CD4-positive, alpha-beta memory T cell (primary cell): ENCODE measurements around the gene ULBP2. TPM values are rescaled to one million over a fixed set of nuclear protein-coding genes. Genes with fewer than 3 reads are reported as not detected.
"Not testable (repeated sequence)": the region's sequence is repeated elsewhere in the genome, so short reads cannot be mapped to it uniquely, and the experiment has no call there.

ENCODE experiments used
- CTCF ChIA-PET: fragments of 350-600 bp; sonication (Branson Sonifier 250); formaldehyde crosslinking; loops from one replicate; lab custom pipeline; 2021; ENCODE audit warnings: inconsistent platforms; ENCODE audit not compliant: partially characterized antibody; lab: Charles Lee
- POLR2A ChIA-PET: fragments of 350-600 bp; sonication (Branson Sonifier 250); formaldehyde crosslinking; loops from one replicate; lab custom pipeline; 2021; ENCODE audit not compliant: partially characterized antibody; lab: Charles Lee
- DNase-seq, 5 donors: peaks; one replicate each; pipeline versions ENCODE4 v3.0.0 to v3.0.0-alpha.2; 2020 to 2022; ENCODE audit warnings: mixed read lengths in 1 of 5
- H3K27ac ChIP-seq: one replicate; pipeline ENCODE4 v1.7.0; 2013; ENCODE audit warnings: low read depth, low read length
- H3K27me3 ChIP-seq: 2 replicates; pipeline ENCODE4 v1.7.0; 2013; ENCODE audit warnings: mild to moderate bottlenecking, low read length, moderate library complexity; ENCODE audit not compliant: insufficient read depth
- H3K36me3 ChIP-seq: 2 replicates; pipeline ENCODE4 v1.7.0; 2013; ENCODE audit warnings: mild to moderate bottlenecking, low read length, moderate library complexity; ENCODE audit not compliant: insufficient read depth
- H3K4me1 ChIP-seq: 2 replicates; pipeline ENCODE4 v1.7.0; 2013; ENCODE audit warnings: mild to moderate bottlenecking, low read length, moderate library complexity; ENCODE audit not compliant: insufficient read depth
- H3K4me3 ChIP-seq, 2 donors: one replicate each; pipeline ENCODE4 v1.7.0; 2013; ENCODE audit warnings: low read length in 2 of 2, mild to moderate bottlenecking in 1 of 2
- H3K9me3 ChIP-seq, 2 donors: one replicate each; pipeline ENCODE4 v1.7.0; 2013; ENCODE audit warnings: low read length in 2 of 2, control low read depth in 1 of 2; ENCODE audit not compliant: control insufficient read depth in 1 of 2
- H3K27ac Mint-ChIP-seq, 7 donors: one replicate each; pipeline ENCODE4 v1.8.0; 2020 to 2021; ENCODE audit warnings: mixed read lengths in 7 of 7, mild to moderate bottlenecking in 6 of 7, inconsistent platforms in 3 of 7, moderate library complexity in 3 of 7
- H3K27me3 Mint-ChIP-seq, 2 donors: one replicate each; pipeline ENCODE4 v1.8.0; 2020 to 2021; ENCODE audit warnings: mixed read lengths in 2 of 2
- H3K36me3 Mint-ChIP-seq, 2 donors: one replicate each; pipeline ENCODE4 v1.8.0; 2020 to 2021; ENCODE audit warnings: mixed read lengths in 2 of 2, inconsistent platforms in 1 of 2, mild to moderate bottlenecking in 1 of 2
- H3K4me1 Mint-ChIP-seq, 4 donors: one replicate each; pipeline ENCODE4 v1.8.0; 2020 to 2021; ENCODE audit warnings: mixed read lengths in 4 of 4, mild to moderate bottlenecking in 1 of 4
- H3K4me3 Mint-ChIP-seq, 8 donors: one replicate each; pipeline ENCODE4 v1.8.0; 2020 to 2021; ENCODE audit warnings: mixed read lengths in 8 of 8, mild to moderate bottlenecking in 7 of 8, moderate library complexity in 6 of 8, inconsistent platforms in 3 of 8
- H3K9me3 Mint-ChIP-seq, 8 donors: one replicate each; pipeline ENCODE4 v1.8.0; 2020 to 2021; ENCODE audit warnings: mixed read lengths in 8 of 8, mild to moderate bottlenecking in 5 of 8, inconsistent platforms in 3 of 8, moderate library complexity in 1 of 8
- intact Hi-C: fragments of 100-400 bp; cut with micrococcal nuclease; formaldehyde crosslinking; loops from one replicate; pipeline ENCODE4 v1.15.1; 2023
- polyA plus RNA-seq, 2 donors: library from polyadenylated mRNA; unstranded; fragments of 300-500 nt; fragmentation: Illumina TruSeq; gene quantifications; one replicate each; pipeline ENCODE4 v1.2.3, GENCODE V29; 2021
- total RNA-seq, 2 experiments: library from RNA; stranded (reverse); gene quantifications; one replicate each; pipeline ENCODE4 v1.2.3, GENCODE V29; 2021

ULBP2 gene
- total and polyA plus RNA-seq, 4 experiments from 2014 or later = 0.28 to 1.1 TPM; not detected in 2

- peaks cover 11 to 57% (median 23%) of the 10 kb centered on the region in 4 donors for H3K4me1 Mint-ChIP-seq
- peaks cover 0 to 5% of the 10 kb centered on the region in 2 donors for H3K36me3 Mint-ChIP-seq
- ChIA-PET CTCF (interaction anchor here (2.8 kb wide), 1 partner anchor 80 kb away, joined by 28 read pairs; no protein-coding TSS in a partner anchor), POLR2A (interaction anchor here (0.9 kb wide), 1 partner anchor 80 kb away, joined by 3 read pairs; no protein-coding TSS in a partner anchor)
- no peak for DNase-seq
- H3K27me3 ChIP-seq = peaks cover 70% of the 10 kb centered on the region
- no peak overlapping the region for H3K4me3 Mint-ChIP-seq
- H3K4me1 ChIP-seq = peaks cover 18% of the 10 kb centered on the region
- peak overlapping the region in 2 of 7 donors; percentile 13 to 93 for H3K27ac Mint-ChIP-seq
- intact Hi-C loops = no loop called here
- H3K9me3 ChIP-seq = no peaks in the 10 kb centered on the region
- no peaks in the 10 kb centered on the region for H3K9me3 Mint-ChIP-seq
- H3K27ac ChIP-seq = no peak overlapping the region
- no peak overlapping the region for H3K4me3 ChIP-seq
- H3K36me3 ChIP-seq = no peaks in the 10 kb centered on the region
- peaks cover 71 to 75% of the 10 kb centered on the region in 2 donors for H3K27me3 Mint-ChIP-seq
Measured at GRCh38 chr6:149936743-149937142, 5.1 kb upstream of the ULBP2 start.

- H3K27me3 ChIP-seq = peaks cover 67% of the 10 kb centered on the region
Measured at GRCh38 chr6:149938013-149938570, 3.7 kb upstream of the ULBP2 start.

GRCh38 chr6:149938571-149939355 is 3.1 kb upstream of the ULBP2 start:
- peak; percentile 59 to 87 (median 70) for DNase-seq
- peak overlapping the region; percentile 16 to 92 (median 80) for H3K4me3 Mint-ChIP-seq
- peak overlapping the region; percentile 26 to 58 for H3K4me3 ChIP-seq
- POLR2A ChIA-PET = interaction anchor here (0.7 kb wide), 1 partner anchor 78 kb away, joined by 4 read pairs; no protein-coding TSS in a partner anchor
- H3K4me1 ChIP-seq = peaks cover 25% of the 10 kb centered on the region
- peaks cover 0 to 5% of the 10 kb centered on the region in 2 donors for H3K36me3 Mint-ChIP-seq
- H3K9me3 Mint-ChIP-seq = no peaks in the 10 kb centered on the region
- H3K36me3 ChIP-seq = no peaks in the 10 kb centered on the region
- peaks cover 63% of the 10 kb centered on the region for H3K27me3 ChIP-seq
- CTCF ChIA-PET = interaction anchor here (1.0 kb wide), 1 partner anchor 78 kb away, joined by 3 read pairs; no protein-coding TSS in a partner anchor
- peak overlapping the region; percentile 9 for H3K27ac ChIP-seq
- intact Hi-C loops = no loop called here
- H3K9me3 ChIP-seq = no peaks in the 10 kb centered on the region
- H3K27me3 Mint-ChIP-seq = peaks cover 60 to 61% of the 10 kb centered on the region in 2 donors
- peaks cover 14 to 60% (median 30%) of the 10 kb centered on the region in 4 donors for H3K4me1 Mint-ChIP-seq
- H3K27ac Mint-ChIP-seq = peak overlapping the region; percentile 84 to 99 (median 94)

More at GRCh38 chr6:149938013-149938570, 3.7 kb upstream of the ULBP2 start:
- DNase-seq, intact Hi-C loops, H3K9me3 Mint-ChIP-seq, CTCF ChIA-PET, H3K9me3 ChIP-seq, H3K36me3 ChIP-seq, H3K36me3 Mint-ChIP-seq, H3K27ac ChIP-seq: not testable (repeated sequence)
- H3K4me1 Mint-ChIP-seq = peaks cover 14 to 60% (median 30%) of the 10 kb centered on the region in 4 donors
- Histone ChIP-seq H3K4me1 (peaks cover 25% of the 10 kb centered on the region), H3K4me3 (peak overlapping the region in 1 of 2 donors; percentile 58)
- peaks cover 66 to 68% of the 10 kb centered on the region in 2 donors for H3K27me3 Mint-ChIP-seq
- peak overlapping the region; percentile 32 to 96 (median 70) for H3K27ac Mint-ChIP-seq
- peak overlapping the region in 7 of 8 donors; percentile 6 to 92 (median 61) for H3K4me3 Mint-ChIP-seq
- POLR2A ChIA-PET = interaction anchor here (0.7 kb wide), 1 partner anchor 79 kb away, joined by 4 read pairs; no protein-coding TSS in a partner anchor

DNA sequence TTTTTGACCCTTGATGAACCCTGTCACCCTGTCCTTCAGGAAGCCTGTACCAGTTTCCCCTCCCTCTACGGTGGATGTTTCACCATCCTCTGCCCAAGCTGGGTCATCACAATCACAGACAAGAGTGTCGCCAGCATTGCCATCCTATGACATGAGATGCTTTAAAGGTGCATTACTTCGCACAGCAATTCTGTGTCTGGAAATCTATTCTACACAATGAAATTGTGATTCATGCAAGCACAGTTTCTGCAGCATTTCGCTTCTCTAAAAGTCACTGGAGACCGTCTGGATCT is 2.5 kb upstream of the ULBP2 start:
- H3K27ac Mint-ChIP-seq = peak overlapping the region; percentile 84 to 99 (median 94)
- ChIA-PET CTCF (interaction anchor here (1.0 kb wide), 1 partner anchor 77 kb away, joined by 3 read pairs; no protein-coding TSS in a partner anchor), POLR2A (no interaction called here)
- H3K36me3 Mint-ChIP-seq = peaks cover 0 to 5% of the 10 kb centered on the region in 2 donors
- peak overlapping the region; percentile 16 to 92 (median 80) for H3K4me3 Mint-ChIP-seq
- no peaks in the 10 kb centered on the region for H3K9me3 ChIP-seq
- H3K27ac ChIP-seq = peak overlapping the region; percentile 9
- peaks cover 13 to 57% (median 29%) of the 10 kb centered on the region in 4 donors for H3K4me1 Mint-ChIP-seq
- intact Hi-C loops = no loop called here
- H3K27me3 ChIP-seq = peaks cover 60% of the 10 kb centered on the region
- H3K27me3 Mint-ChIP-seq = peaks cover 57% of the 10 kb centered on the region in 2 donors
- no peaks in the 10 kb centered on the region for H3K9me3 Mint-ChIP-seq
- H3K4me3 ChIP-seq = no peak overlapping the region
- DNase-seq = peak in 1 of 5 donors; percentile 60
- H3K36me3 ChIP-seq = no peaks in the 10 kb centered on the region
- H3K4me1 ChIP-seq = peaks cover 25% of the 10 kb centered on the region

DNA sequence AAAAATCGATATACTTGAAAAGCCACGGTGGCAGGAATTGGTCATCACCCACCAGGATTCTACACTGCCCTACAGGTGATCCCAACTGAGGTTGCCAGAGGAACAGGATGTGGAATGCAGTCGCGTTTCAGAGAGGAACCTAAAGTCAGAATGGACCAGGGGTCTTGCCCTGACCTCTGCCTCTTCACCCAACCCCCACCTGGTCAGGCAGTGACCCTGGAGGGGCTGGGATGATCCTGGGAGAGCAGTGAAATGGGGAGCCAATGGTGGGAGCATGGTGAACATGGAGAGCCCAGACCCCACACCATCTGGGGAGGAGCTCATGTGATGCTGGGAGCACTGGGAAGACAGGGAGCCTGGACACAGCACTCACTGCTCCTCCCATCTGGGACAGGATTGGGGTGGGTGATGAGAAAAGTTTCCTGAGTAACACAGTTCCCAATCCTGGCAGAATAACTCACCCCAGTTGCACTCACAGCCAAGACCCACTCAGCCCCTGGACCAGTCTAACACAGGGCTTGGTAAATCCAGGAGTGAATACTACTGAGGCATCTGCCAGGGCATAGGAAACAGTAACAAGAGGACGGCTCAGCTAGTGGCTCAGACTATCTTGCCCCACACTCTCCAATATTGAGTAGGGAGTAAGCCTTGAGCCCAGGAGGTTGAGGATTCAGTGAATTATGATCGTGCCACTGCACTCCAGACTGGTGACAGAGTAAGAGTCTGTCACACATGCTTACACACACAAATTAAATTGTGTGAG is 1.7 kb upstream of the ULBP2 start:
- Mint-ChIP-seq H3K27ac (peak overlapping the region; percentile 42 to 93 (median 70)), H3K9me3 (no peaks in the 10 kb centered on the region), H3K4me1 (peaks cover 13 to 55% (median 29%) of the 10 kb centered on the region in 4 donors), H3K27me3 (peaks cover 50% of the 10 kb centered on the region in 2 donors), H3K4me3 (peak overlapping the region in 7 of 8 donors; percentile 6 to 92 (median 55)), H3K36me3 (peaks cover 0 to 5% of the 10 kb centered on the region in 2 donors)
- no peak overlapping the region for H3K4me3 ChIP-seq
- ChIA-PET CTCF (interaction anchor here (1.0 to 1.6 kb wide), 4 partner anchors 10 to 77 kb away, joined by 3 to 7 read pairs (median 4); no protein-coding TSS in a partner anchor), POLR2A (interaction anchor here (1.2 kb wide), 1 partner anchor 52 kb away, joined by 3 read pairs; no protein-coding TSS in a partner anchor)
- peaks cover 52% of the 10 kb centered on the region for H3K27me3 ChIP-seq
- H3K36me3 ChIP-seq = no peaks in the 10 kb centered on the region
- H3K9me3 ChIP-seq = no peaks in the 10 kb centered on the region
- no peak overlapping the region for H3K27ac ChIP-seq
- no peak for DNase-seq
- intact Hi-C loops = loop anchor here (2.0 kb wide), 1 partner anchor 65 kb away; no protein-coding TSS in a partner anchor
- peaks cover 25% of the 10 kb centered on the region for H3K4me1 ChIP-seq

GRCh38 chr6:149940672-149940982 is 1.2 kb upstream of the ULBP2 start:
- intact Hi-C loops = loop anchor here (2.0 kb wide), 1 partner anchor 64 kb away; no protein-coding TSS in a partner anchor
- H3K4me3 Mint-ChIP-seq = peak overlapping the region in 7 of 8 donors; percentile 6 to 92 (median 55)
- no peaks in the 10 kb centered on the region for H3K36me3 ChIP-seq
- DNase-seq = no peak
- peaks cover 25% of the 10 kb centered on the region for H3K4me1 ChIP-seq
- no peak overlapping the region for H3K4me3 ChIP-seq
- peaks cover 45 to 46% of the 10 kb centered on the region in 2 donors for H3K27me3 Mint-ChIP-seq
- no peaks in the 10 kb centered on the region for H3K9me3 Mint-ChIP-seq
- H3K36me3 Mint-ChIP-seq = peaks cover 0 to 5% of the 10 kb centered on the region in 2 donors
- H3K27ac Mint-ChIP-seq = peak overlapping the region; percentile 42 to 93 (median 70)
- H3K27ac ChIP-seq = no peak overlapping the region
- ChIA-PET CTCF (interaction anchor here (0.9 to 1.6 kb wide), 4 partner anchors 9 to 76 kb away, joined by 3 to 7 read pairs (median 4); no protein-coding TSS in a partner anchor), POLR2A (interaction anchor here (1.2 kb wide), 1 partner anchor 52 kb away, joined by 3 read pairs; no protein-coding TSS in a partner anchor)
- H3K27me3 ChIP-seq = peaks cover 46% of the 10 kb centered on the region
- H3K9me3 ChIP-seq = no peaks in the 10 kb centered on the region
- peaks cover 13 to 55% (median 29%) of the 10 kb centered on the region in 4 donors for H3K4me1 Mint-ChIP-seq
